Vagina (tissue), 2 donors: ENCODE results near the gene TPX2. TPM values are rescaled to one million over a fixed set of nuclear protein-coding genes. Genes with fewer than 3 reads are reported as not detected.

Experiments used
- DNase-seq, 2 donors: peaks; one replicate each; pipeline ENCODE4 v3.0.0-alpha.2; 2017; ENCODE audit errors: extremely low spot score in 2 of 2
- H3K27ac ChIP-seq: fragments of 200-600 bp; sonication (generic); one replicate; pipeline ENCODE4 v1.5.1; 2019
- H3K27me3 ChIP-seq: fragments of 200-600 bp; sonication (generic); one replicate; pipeline ENCODE4 v1.5.1; 2019
- H3K36me3 ChIP-seq, 2 donors: fragments of 200-600 bp; sonication (generic); one replicate each; pipeline ENCODE4 v1.5.1; 2017 to 2019
- H3K4me1 ChIP-seq: fragments of 200-600 bp; sonication (generic); one replicate; pipeline ENCODE4 v1.5.1; 2019
- H3K4me3 ChIP-seq, 2 donors: fragments of 200-600 bp; sonication (generic); 1 replicate in 1 of 2; 2 replicates in 1 of 2; pipeline ENCODE4 v1.5.1; 2016 to 2019
- H3K9me3 ChIP-seq: fragments of 200-600 bp; sonication (generic); one replicate; pipeline ENCODE4 v1.5.1; 2019
- POLR2A ChIP-seq, 2 donors: fragments of 450-650 bp; IDR thresholded peaks; one replicate each; pipeline ENCODE4 v1.6.1; 2017; ENCODE audit warnings: antibody characterized with exemption in 2 of 2, mild to moderate bottlenecking in 2 of 2, moderate library complexity in 2 of 2
- POLR2AphosphoS5 ChIP-seq, 2 donors: sonication (generic); formaldehyde crosslinking; IDR thresholded peaks; one replicate each; pipeline ENCODE4 v1.9.0; 2017; ENCODE audit warnings: antibody characterized with exemption in 2 of 2, mild to moderate bottlenecking in 2 of 2, low read depth in 1 of 2; ENCODE audit not compliant: insufficient read depth in 1 of 2
- intact Hi-C: fragments of 100-400 bp; cut with DNase I; formaldehyde crosslinking; loops from one replicate; pipeline ENCODE4 v1.15.1; 2023
- total RNA-seq: library from RNA; depleted of rRNA; stranded (reverse); fragments of >200 nt; gene quantifications from one replicate; pipeline ENCODE4 v1.2.3, GENCODE V29; 2016
- TF ChIP-seq, protein P1 (sequence below), 3 experiments: fragments of 450-650 bp in 2 of 3; fragments of 200-600 bp in 1 of 3; sonication (generic) in 1 of 3; IDR thresholded peaks; one replicate each; pipeline ENCODE4 v1.5.1; 2017 to 2019; ENCODE audit warnings: antibody characterized with exemption in 3 of 3, mild to moderate bottlenecking in 2 of 3, moderate library complexity in 2 of 3

The TPX2 gene
- total RNA-seq, 1 donor from 2014 or later: 6.1 TPM

DNA sequence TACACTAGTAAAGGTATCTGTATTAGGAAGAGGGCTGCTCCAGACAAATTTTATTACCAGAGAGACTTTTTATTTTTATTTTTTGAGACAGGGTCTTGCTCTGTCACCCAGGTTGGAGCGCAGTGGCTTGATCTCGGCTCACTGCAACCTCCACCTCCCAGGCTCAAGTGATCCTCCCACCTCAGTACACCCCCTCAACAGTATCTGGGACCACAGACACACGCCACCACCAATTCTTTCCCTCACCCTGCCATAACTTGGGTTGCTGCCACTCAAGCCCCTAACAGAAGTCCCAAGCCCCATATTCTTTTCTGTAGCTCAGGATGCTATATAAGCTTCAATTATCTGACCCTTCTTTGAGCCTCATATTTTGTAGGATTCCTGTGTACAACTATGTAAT is 23.3 kb upstream of the TPX2 start:
- no peak for TF ChIP-seq POLR2A (IDR thresholded peaks at IDR 0.05)
- TF ChIP-seq, protein P1, sequence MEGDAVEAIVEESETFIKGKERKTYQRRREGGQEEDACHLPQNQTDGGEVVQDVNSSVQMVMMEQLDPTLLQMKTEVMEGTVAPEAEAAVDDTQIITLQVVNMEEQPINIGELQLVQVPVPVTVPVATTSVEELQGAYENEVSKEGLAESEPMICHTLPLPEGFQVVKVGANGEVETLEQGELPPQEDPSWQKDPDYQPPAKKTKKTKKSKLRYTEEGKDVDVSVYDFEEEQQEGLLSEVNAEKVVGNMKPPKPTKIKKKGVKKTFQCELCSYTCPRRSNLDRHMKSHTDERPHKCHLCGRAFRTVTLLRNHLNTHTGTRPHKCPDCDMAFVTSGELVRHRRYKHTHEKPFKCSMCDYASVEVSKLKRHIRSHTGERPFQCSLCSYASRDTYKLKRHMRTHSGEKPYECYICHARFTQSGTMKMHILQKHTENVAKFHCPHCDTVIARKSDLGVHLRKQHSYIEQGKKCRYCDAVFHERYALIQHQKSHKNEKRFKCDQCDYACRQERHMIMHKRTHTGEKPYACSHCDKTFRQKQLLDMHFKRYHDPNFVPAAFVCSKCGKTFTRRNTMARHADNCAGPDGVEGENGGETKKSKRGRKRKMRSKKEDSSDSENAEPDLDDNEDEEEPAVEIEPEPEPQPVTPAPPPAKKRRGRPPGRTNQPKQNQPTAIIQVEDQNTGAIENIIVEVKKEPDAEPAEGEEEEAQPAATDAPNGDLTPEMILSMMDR (IDR thresholded peaks at IDR 0.05): no peak
- TF ChIP-seq POLR2AphosphoS5 (IDR thresholded peaks at IDR 0.05; ENCODE audit: insufficient read depth in 1 of 2, low read depth in 1 of 2): no peak
- DNase-seq: no peak
- intact Hi-C loops: no loop called here
- Histone ChIP-seq H3K4me1 (peaks cover 100% of the 10 kb centered on the region), H3K4me3 (no peak overlapping the region), H3K27me3 (no peaks in the 10 kb centered on the region), H3K9me3 (no peaks in the 10 kb centered on the region), H3K27ac (peak overlapping the region; percentile 99), H3K36me3 (peaks cover 0 to 13% of the 10 kb centered on the region in 2 donors)

DNA sequence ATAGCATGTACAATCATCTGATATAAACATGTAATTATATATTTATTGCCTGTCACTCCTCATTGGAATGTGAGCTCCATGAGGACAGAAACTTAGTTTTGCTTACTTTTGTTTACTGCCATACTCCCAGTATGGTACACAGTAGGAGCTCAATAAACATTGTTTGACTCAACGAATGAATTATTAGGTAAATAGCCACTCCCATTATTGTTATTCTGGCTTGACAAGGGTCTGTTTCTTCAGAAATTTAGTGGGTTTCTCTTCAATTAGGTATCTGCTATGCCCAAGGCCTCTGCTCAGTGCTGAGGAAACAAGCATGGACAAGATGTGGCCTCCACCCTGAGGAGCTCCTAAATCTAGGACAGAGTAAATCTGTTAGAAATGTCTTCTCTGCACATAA is 22.7 kb upstream of the TPX2 start:
- Histone ChIP-seq H3K4me3 (no peak overlapping the region), H3K27me3 (no peaks in the 10 kb centered on the region), H3K9me3 (no peaks in the 10 kb centered on the region), H3K36me3 (peaks cover 0 to 13% of the 10 kb centered on the region in 2 donors), H3K27ac (peak overlapping the region; percentile 99), H3K4me1 (peaks cover 100% of the 10 kb centered on the region)
- TF ChIP-seq POLR2A (IDR thresholded peaks at IDR 0.05) (no peak), POLR2AphosphoS5 (IDR thresholded peaks at IDR 0.05; ENCODE audit: insufficient read depth in 1 of 2, low read depth in 1 of 2) (no peak)
- TF ChIP-seq, protein P1 (IDR thresholded peaks at IDR 0.05): no peak
- intact Hi-C loops: no loop called here
- no peak for DNase-seq

DNA sequence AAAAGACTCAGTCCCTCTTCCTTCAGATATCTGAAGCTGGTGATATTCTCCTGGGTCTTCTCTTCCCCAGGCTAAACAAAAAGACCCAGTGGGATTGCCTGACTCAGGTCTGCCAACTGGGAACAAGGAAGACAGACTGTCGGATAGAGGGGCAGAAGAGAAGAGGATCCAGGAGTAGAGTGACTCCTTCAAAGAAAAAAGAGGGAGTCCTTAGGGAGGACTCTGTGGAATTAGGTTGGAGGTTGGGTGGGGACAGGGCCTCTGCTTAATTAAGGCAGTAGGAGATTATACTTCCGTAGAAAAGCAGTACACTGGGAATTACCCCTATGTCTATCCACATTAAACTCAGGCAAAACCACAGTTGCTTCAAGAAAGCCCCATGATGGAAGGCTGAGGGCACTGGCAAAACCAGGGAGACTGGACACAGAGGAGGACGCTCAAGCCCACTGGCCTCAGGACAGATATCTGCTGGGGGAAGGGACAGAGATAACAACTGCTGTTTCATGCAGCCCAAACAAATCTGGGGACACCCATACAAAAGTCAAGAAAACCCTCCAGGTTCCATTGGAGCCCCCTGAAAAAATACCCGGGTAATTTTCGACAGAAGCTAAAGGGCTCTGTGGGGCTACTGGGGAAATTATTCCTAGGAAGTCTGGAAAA is 22.1 kb upstream of the TPX2 start:
- Histone ChIP-seq H3K36me3 (peaks cover 0 to 13% of the 10 kb centered on the region in 2 donors), H3K27me3 (no peaks in the 10 kb centered on the region), H3K27ac (peak overlapping the region; percentile 99), H3K9me3 (no peaks in the 10 kb centered on the region), H3K4me1 (peaks cover 100% of the 10 kb centered on the region), H3K4me3 (peak overlapping the region in 1 of 2 donors; percentile 7)
- no peak for DNase-seq
- TF ChIP-seq POLR2A (IDR thresholded peaks at IDR 0.05) (no peak), POLR2AphosphoS5 (IDR thresholded peaks at IDR 0.05; ENCODE audit: insufficient read depth in 1 of 2, low read depth in 1 of 2) (no peak)
- TF ChIP-seq, protein P1 (IDR thresholded peaks at IDR 0.05): no peak
- intact Hi-C loops: no loop called here

DNA sequence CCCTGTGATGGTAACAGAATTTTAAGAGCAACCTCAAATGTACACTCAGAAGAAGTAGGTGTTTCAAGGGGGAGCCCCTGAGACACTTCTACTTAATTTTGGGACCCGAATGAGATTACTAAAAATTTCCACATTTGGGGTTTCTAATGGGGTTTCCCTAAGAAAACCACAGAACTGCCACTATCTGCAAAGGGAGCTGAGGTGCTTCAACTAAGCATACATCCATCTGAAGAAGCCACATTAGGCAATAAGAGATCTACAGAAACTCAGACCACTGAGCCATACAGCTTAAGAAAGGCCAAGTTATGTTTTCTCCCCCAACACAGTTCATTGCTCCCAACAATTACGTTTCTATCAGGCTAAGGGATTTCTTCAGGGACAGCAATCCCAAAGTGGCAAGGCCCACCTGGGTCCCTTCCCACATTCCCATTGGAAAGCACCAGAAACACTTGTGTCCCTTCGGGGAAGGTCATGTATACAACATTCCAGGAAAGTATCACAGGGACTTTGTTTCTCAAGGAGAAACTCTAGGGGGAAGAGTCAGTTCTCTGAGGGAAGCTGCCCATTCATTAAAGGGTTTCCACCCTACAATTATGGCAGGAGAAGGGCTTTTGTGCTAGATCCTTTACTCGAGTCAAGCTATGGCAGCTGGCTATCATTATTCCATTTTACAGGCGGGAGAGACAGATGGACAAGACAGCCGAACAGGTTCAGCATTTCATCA is 21.4 kb upstream of the TPX2 start:
- Histone ChIP-seq H3K36me3 (peaks cover 0 to 13% of the 10 kb centered on the region in 2 donors), H3K4me1 (peaks cover 95% of the 10 kb centered on the region), H3K27me3 (no peaks in the 10 kb centered on the region), H3K27ac (peak overlapping the region; percentile 99), H3K9me3 (no peaks in the 10 kb centered on the region), H3K4me3 (peak overlapping the region in 1 of 2 donors; percentile 3)
- DNase-seq: no peak
- no peak for TF ChIP-seq POLR2A (IDR thresholded peaks at IDR 0.05)
- no peak for TF ChIP-seq POLR2AphosphoS5 (IDR thresholded peaks at IDR 0.05; ENCODE audit: insufficient read depth in 1 of 2, low read depth in 1 of 2)
- TF ChIP-seq, protein P1 (IDR thresholded peaks at IDR 0.05): no peak
- intact Hi-C loops: no loop called here
